ENCODE results near the gene GMPPA.

Gene GMPPA

GRCh38 chr2:219469186-219469724 lies 29.4 kb upstream of the GMPPA start:
- no peak overlapping the region for H3K4me3 ChIP-seq (ENCODE audit: low read depth, low read length)
- DNase-seq (ENCODE audit: low read depth) = no peak
- TF ChIP-seq CTCF (IDR thresholded peaks at IDR 0.05; ENCODE audit: insufficient read depth, low read depth, low read length, missing control alignments) = no peak

GRCh38 chr2:219470429-219470828 lies 28.3 kb upstream of the GMPPA start:
- no peak for TF ChIP-seq CTCF (IDR thresholded peaks at IDR 0.05; ENCODE audit: insufficient read depth, low read depth, low read length, missing control alignments)
- no peak overlapping the region for H3K4me3 ChIP-seq (ENCODE audit: low read depth, low read length)
- DNase-seq (ENCODE audit: low read depth) = no peak

GRCh38 chr2:219471476-219472371 lies 27.0 kb upstream of the GMPPA start:
- no peak for TF ChIP-seq CTCF (IDR thresholded peaks at IDR 0.05; ENCODE audit: insufficient read depth, low read depth, low read length, missing control alignments)
- H3K4me3 ChIP-seq (ENCODE audit: low read depth, low read length) = no peak overlapping the region
- no peak for DNase-seq (ENCODE audit: low read depth)

GRCh38 chr2:219472629-219473187 lies 26.0 kb upstream of the GMPPA start:
- no peak for TF ChIP-seq CTCF (IDR thresholded peaks at IDR 0.05; ENCODE audit: insufficient read depth, low read depth, low read length, missing control alignments)
- H3K4me3 ChIP-seq (ENCODE audit: low read depth, low read length) = no peak overlapping the region
- no peak for DNase-seq (ENCODE audit: low read depth)

GRCh38 chr2:219473511-219473910 lies 25.2 kb upstream of the GMPPA start:
- TF ChIP-seq CTCF (IDR thresholded peaks at IDR 0.05; ENCODE audit: insufficient read depth, low read depth, low read length, missing control alignments) = no peak
- H3K4me3 ChIP-seq (ENCODE audit: low read depth, low read length) = no peak overlapping the region
- no peak for DNase-seq (ENCODE audit: low read depth)

- no peak for DNase-seq (ENCODE audit: low read depth)
- no peak overlapping the region for H3K4me3 ChIP-seq (ENCODE audit: low read depth, low read length)
- TF ChIP-seq CTCF (IDR thresholded peaks at IDR 0.05; ENCODE audit: insufficient read depth, low read depth, low read length, missing control alignments) = no peak
Observed at GRCh38 chr2:219474285-219475060, 24.2 kb upstream of the GMPPA start.
